Adrenal gland (tissue), 5 donors: ENCODE measurements around the gene TTC33.

ENCODE experiments used
- CTCF ChIP-seq, 6 experiments: fragments of 450-650 bp in 4 of 6; fragments of 200-600 bp in 2 of 6; sonication (generic) in 1 of 6; IDR thresholded peaks; 1 replicate in 5 of 6; 2 replicates in 1 of 6; pipeline versions ENCODE4 v1.5.1 to v1.8.0; 2016 to 2021; ENCODE audit warnings: antibody characterized with exemption in 6 of 6, mild to moderate bottlenecking in 2 of 6, moderate library complexity in 1 of 6
- POLR2A ChIP-seq, 2 donors: fragments of 450-650 bp; IDR thresholded peaks; one replicate each; pipeline ENCODE4 v1.6.1; 2017; ENCODE audit warnings: antibody characterized with exemption in 2 of 2, mild to moderate bottlenecking in 2 of 2, moderate library complexity in 1 of 2
- donor health status: DM: no; HTN: no; CAD: no.

GRCh38 chr5:40634593-40634992, 121.2 kb downstream of the TTC33 start:
- TF ChIP-seq POLR2A (IDR thresholded peaks at IDR 0.05) (no peak), CTCF (IDR thresholded peaks at IDR 0.05) (no peak)
